ENCODE measurements around the gene KIAA0825. TPM values are rescaled to one million over a fixed set of nuclear protein-coding genes. Genes with fewer than 3 reads are reported as not detected.

The KIAA0825 gene
- total RNA-seq, 4 donors from 2014 or later, result 1.2 to 5.3 (median 4.0) TPM

DNA sequence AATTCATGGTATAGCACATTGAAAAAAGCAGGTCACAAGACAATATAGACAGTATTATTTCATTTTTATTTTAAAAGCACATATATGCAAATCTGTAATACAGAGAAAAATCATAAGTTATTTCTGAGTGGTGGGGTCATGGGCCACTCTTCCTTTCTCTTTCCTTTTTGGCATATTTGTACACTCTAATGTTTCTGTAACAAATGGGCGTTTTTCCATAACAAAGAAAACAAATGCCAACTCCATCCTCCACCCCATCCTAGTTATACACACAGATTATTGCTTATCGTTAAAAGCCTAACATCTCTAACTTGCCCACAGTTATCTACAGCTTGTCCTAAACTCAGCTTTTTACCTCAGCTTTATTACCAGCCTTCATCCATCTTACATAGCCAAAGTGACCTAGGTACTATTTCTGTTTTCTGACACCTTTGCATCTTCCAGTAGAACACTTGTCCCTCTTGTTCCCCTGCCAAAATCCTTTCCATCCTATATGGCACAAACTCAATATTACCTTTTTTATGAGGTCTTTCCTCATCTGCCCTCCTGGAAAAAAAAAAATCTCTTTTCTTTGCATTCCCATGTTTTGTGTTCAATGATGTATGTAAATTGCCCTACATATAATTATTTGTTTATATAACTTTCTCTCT lies 4.1 kb downstream of the KIAA0825 start:
- H3K36me3 ChIP-seq, result no peaks in the 10 kb centered on the region
- no peak overlapping the region for H3K4me3 ChIP-seq
- TF ChIP-seq, protein P1, sequence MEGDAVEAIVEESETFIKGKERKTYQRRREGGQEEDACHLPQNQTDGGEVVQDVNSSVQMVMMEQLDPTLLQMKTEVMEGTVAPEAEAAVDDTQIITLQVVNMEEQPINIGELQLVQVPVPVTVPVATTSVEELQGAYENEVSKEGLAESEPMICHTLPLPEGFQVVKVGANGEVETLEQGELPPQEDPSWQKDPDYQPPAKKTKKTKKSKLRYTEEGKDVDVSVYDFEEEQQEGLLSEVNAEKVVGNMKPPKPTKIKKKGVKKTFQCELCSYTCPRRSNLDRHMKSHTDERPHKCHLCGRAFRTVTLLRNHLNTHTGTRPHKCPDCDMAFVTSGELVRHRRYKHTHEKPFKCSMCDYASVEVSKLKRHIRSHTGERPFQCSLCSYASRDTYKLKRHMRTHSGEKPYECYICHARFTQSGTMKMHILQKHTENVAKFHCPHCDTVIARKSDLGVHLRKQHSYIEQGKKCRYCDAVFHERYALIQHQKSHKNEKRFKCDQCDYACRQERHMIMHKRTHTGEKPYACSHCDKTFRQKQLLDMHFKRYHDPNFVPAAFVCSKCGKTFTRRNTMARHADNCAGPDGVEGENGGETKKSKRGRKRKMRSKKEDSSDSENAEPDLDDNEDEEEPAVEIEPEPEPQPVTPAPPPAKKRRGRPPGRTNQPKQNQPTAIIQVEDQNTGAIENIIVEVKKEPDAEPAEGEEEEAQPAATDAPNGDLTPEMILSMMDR (IDR thresholded peaks at IDR 0.05), result no peak
- TF ChIP-seq EP300 (IDR thresholded peaks at IDR 0.05; ENCODE audit: low read depth) (no peak), POLR2AphosphoS5 (IDR thresholded peaks at IDR 0.05) (no peak), POLR2A (IDR thresholded peaks at IDR 0.05) (no peak)
- intact Hi-C loops (cut with DNase I; ENCODE audit: low total_unique reads), result no loop called here
- no peak for DNase-seq
- H3K27ac ChIP-seq, result no peak overlapping the region
- H3K4me1 ChIP-seq, result peaks cover 0 to 12% (median 8%) of the 10 kb centered on the region in 4 donors
- 84% methylated on average over 2 of the region's 2 CpGs for WGBS, 2 donors (ENCODE audit: low coverage in 1 of 2)
- H3K27me3 ChIP-seq, result no peaks in the 10 kb centered on the region
- in situ Hi-C loops (cut with MboI; ENCODE audit: low pct_ligation_motif_present in 1 of 4, low pct_unique_long_range_greater_than_20kb in 1 of 4, low sequenced_read_pairs in 3 of 4), result no loop called here
- H3K9me3 ChIP-seq, result no peaks in the 10 kb centered on the region

DNA sequence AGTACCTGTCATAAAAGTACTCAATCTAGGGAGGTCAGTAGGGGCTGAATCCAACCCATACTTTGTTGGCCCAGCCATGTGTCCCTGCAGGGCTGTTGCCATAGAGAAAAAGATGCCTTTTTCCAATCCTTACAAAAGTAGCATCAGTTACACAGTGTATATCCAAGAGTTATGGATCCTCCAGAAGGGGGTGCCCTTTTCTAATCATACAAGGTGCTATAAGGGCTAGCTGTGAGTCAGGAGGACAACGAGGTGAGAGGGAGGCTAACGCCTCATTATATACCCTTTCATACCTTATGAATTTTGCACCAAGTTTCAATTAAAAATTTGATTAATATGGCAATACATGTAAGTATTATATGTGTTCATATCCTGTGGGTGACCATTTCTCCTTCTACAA lies 4.8 kb downstream of the KIAA0825 start:
- H3K4me3 ChIP-seq, result no peak overlapping the region
- H3K9me3 ChIP-seq, result no peaks in the 10 kb centered on the region
- in situ Hi-C loops (cut with MboI; ENCODE audit: low pct_ligation_motif_present in 1 of 4, low pct_unique_long_range_greater_than_20kb in 1 of 4, low sequenced_read_pairs in 3 of 4) (no loop called here), intact Hi-C loops (cut with DNase I; ENCODE audit: low total_unique reads) (no loop called here)
- TF ChIP-seq, protein P1 (IDR thresholded peaks at IDR 0.05), result peak in 1 of 5 experiments; percentile 16
- no peak for TF ChIP-seq POLR2AphosphoS5 (IDR thresholded peaks at IDR 0.05)
- TF ChIP-seq EP300 (IDR thresholded peaks at IDR 0.05; ENCODE audit: low read depth), result no peak
- TF ChIP-seq POLR2A (IDR thresholded peaks at IDR 0.05), result no peak
- H3K27ac ChIP-seq, result no peak overlapping the region
- no peaks in the 10 kb centered on the region for H3K36me3 ChIP-seq
- H3K27me3 ChIP-seq, result no peaks in the 10 kb centered on the region
- H3K4me1 ChIP-seq, result peaks cover 0 to 9% (median 6%) of the 10 kb centered on the region in 4 donors
- WGBS, 2 donors (ENCODE audit: low coverage in 1 of 2), result 72 to 73% methylated on average over 2 of the region's 2 CpGs
- DNase-seq, result no peak

DNA sequence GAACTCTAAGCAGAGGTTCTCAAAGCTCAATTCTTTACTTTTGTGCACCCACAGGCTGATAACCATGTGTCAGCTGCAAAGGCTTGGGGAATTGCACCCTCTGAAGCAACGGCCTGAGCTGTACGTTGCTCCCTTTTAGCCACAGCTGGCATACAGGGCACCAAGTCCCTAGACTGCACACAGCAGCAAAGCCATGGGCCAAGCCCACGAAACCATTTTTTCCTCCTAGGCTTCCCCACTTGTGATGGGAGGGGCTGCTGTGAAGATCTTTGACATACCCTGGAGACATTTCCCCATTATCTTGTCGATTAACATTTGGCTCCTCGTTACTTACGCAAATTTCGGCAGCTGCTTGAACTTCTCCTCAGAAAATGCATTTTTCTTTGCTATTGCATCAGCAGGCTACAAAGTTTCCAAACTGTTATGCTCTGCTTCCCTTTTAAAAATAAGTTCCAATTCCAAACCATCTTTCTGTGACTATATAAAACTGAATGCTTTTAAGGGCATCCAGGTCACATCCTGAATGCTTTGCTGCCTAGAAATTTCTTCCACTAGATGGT lies 23.0 kb downstream of the KIAA0825 start:
- no peaks in the 10 kb centered on the region for H3K4me1 ChIP-seq
- H3K9me3 ChIP-seq, result no peaks in the 10 kb centered on the region
- intact Hi-C loops (cut with DNase I; ENCODE audit: low total_unique reads), result no loop called here
- no peak for DNase-seq
- H3K27me3 ChIP-seq, result no peaks in the 10 kb centered on the region
- H3K4me3 ChIP-seq, result no peak overlapping the region
- no peaks in the 10 kb centered on the region for H3K36me3 ChIP-seq
- in situ Hi-C loops (cut with MboI; ENCODE audit: low pct_ligation_motif_present in 1 of 4, low pct_unique_long_range_greater_than_20kb in 1 of 4, low sequenced_read_pairs in 3 of 4), result no loop called here
- WGBS, 2 donors (ENCODE audit: low coverage in 1 of 2), result 80 to 96% methylated on average over 5 to 7 of the region's 7 CpGs
- TF ChIP-seq EP300 (IDR thresholded peaks at IDR 0.05; ENCODE audit: low read depth) (no peak), POLR2AphosphoS5 (IDR thresholded peaks at IDR 0.05) (no peak), POLR2A (IDR thresholded peaks at IDR 0.05) (no peak)
- TF ChIP-seq, protein P1 (IDR thresholded peaks at IDR 0.05), result no peak
- no peak overlapping the region for H3K27ac ChIP-seq

DNA sequence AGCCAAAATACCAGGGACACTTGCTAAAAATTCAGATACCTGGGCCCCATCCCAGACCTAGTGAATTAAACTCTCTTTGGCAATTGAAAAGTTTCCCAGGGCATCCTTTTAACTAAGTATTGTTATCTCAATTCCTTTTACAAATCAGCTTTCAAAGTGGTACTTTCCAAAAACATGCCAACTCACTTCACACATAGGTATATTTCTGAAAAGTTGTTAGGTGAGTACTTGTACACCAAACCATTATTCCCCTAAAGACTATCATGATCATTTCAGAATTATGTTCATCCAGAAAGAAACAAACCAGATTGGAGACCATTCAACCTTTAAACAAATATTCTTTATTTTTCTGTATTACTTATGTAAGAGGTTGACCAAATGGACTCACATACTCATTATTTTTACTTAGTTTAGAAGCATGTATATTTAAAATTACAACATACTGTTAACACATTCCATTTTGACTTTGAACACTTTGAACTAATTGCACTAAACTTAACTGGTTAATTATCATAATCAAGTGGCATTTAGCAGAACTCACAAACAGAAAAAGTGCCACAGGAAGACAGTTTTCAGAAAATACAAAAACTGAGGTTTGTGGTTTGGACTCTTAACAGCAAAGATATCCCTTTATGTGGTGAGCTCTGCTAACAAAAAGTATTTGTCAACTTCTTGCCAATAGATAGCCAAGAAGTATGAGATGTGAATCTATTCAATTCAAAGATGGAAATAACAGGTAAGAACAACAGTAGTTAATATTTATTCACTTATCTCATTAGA lies 40.7 kb downstream of the KIAA0825 start:
- in situ Hi-C loops (cut with MboI; ENCODE audit: low pct_ligation_motif_present in 1 of 4, low pct_unique_long_range_greater_than_20kb in 1 of 4, low sequenced_read_pairs in 3 of 4), result no loop called here

More for the DNA sequence above, 40.7 kb downstream of the KIAA0825 start:
- no peak overlapping the region for H3K4me3 ChIP-seq
- H3K27ac ChIP-seq, result no peak overlapping the region
- H3K4me1 ChIP-seq, result no peaks in the 10 kb centered on the region
- TF ChIP-seq, protein P1 (IDR thresholded peaks at IDR 0.05), result no peak
- H3K9me3 ChIP-seq, result no peaks in the 10 kb centered on the region
- intact Hi-C loops (cut with DNase I; ENCODE audit: low total_unique reads), result no loop called here
- no peaks in the 10 kb centered on the region for H3K27me3 ChIP-seq
- no peak for DNase-seq
- peaks cover 0 to 1% (median 0%) of the 10 kb centered on the region in 4 donors for H3K36me3 ChIP-seq
